Measurements from ENCODE around the gene TLR2. TPM values are rescaled to one million over a fixed set of nuclear protein-coding genes. Genes with fewer than 3 reads are reported as not detected.

Gene TLR2, protein sequence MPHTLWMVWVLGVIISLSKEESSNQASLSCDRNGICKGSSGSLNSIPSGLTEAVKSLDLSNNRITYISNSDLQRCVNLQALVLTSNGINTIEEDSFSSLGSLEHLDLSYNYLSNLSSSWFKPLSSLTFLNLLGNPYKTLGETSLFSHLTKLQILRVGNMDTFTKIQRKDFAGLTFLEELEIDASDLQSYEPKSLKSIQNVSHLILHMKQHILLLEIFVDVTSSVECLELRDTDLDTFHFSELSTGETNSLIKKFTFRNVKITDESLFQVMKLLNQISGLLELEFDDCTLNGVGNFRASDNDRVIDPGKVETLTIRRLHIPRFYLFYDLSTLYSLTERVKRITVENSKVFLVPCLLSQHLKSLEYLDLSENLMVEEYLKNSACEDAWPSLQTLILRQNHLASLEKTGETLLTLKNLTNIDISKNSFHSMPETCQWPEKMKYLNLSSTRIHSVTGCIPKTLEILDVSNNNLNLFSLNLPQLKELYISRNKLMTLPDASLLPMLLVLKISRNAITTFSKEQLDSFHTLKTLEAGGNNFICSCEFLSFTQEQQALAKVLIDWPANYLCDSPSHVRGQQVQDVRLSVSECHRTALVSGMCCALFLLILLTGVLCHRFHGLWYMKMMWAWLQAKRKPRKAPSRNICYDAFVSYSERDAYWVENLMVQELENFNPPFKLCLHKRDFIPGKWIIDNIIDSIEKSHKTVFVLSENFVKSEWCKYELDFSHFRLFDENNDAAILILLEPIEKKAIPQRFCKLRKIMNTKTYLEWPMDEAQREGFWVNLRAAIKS
- total RNA-seq (2022) (0.23 and 0.49 TPM in 2 replicates), Bru-seq, nascent RNA (percentile 22 among the genes with signal in this experiment), BruChase-seq, experiment 1, labeled RNA remaining after a 6-hour chase (percentile 25 among the genes with signal in this experiment), BruChase-seq, experiment 2, labeled RNA remaining after a 2-hour chase (percentile 28 among the genes with signal in this experiment)
- long read RNA-seq, partial matches to known transcripts = 0 of 1 reads
- long read RNA-seq, other reads (novel, unspliced or antisense) = 1 of 1 reads

DNA sequence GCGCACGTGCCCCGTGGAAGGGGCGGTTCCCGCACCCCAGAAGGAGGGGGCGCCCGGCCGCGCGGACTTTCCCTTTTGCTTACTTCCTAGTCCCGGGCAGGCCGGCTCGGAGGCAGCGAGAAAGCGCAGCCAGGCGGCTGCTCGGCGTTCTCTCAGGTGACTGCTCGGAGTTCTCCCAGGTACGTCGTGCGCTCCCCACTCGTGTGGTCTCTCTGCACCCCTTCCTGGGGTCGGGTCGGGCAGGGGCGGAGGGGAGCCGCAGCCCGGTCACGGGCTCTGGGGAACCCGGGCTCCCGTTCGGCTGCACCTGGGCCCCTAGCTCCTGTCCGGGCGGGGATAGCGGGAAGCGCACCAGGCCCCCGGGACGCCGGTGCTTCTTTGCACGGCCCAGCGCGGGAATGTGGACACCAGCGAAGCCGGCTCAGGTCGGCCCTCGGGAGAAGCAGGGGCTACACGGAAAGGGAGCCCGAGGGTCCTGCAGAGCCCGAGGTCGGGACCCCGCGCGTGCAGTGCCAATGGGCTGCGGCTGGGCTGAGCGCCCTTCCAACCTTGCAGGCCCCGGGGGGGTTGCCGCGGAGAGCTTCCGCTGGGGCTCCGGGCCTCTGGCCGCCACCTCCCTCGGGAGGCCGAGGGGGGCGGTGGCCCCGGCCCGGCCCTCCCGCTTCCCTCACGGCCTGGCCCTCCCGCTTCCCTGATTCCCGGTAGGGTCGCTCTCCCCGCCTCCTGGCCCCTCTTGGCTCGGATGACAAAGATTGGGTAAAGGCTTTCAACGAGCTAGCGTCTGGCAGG is at the start of gene TLR2:
TLR2 (plus strand) TSS at position 99 of the 789 bp plus-strand sequence. CDS start 18,628 bp downstream, outside the sequence.
- intact Hi-C loops (cut with micrococcal nuclease) = no loop called here
- no peaks in the 10 kb centered on the region for H3K36me3 Mint-ChIP-seq (ENCODE audit: insufficient read depth, unreplicated experiment)
- ChIA-PET CTCF (interaction anchor here (0.6 to 1.2 kb wide), 4 partner anchors 48 to 685 kb away, joined by 3 to 4 read pairs (median 4); no protein-coding TSS in a partner anchor), POLR2A (no interaction called here)
- BruUV-seq (replicated peaks) = no TSS peak
- peaks cover 10% of the 10 kb centered on the region for H3K9me3 Mint-ChIP-seq (ENCODE audit: unreplicated experiment)
- H3K27ac Mint-ChIP-seq (ENCODE audit: low read depth, unreplicated experiment) = no peak within 1 kb of the TSS
- H3K27me3 Mint-ChIP-seq (ENCODE audit: insufficient read depth, unreplicated experiment) = no peaks in the 10 kb centered on the region
- DNase-seq (ENCODE audit: unreplicated experiment) = no peak
- TF ChIP-seq, protein P1, sequence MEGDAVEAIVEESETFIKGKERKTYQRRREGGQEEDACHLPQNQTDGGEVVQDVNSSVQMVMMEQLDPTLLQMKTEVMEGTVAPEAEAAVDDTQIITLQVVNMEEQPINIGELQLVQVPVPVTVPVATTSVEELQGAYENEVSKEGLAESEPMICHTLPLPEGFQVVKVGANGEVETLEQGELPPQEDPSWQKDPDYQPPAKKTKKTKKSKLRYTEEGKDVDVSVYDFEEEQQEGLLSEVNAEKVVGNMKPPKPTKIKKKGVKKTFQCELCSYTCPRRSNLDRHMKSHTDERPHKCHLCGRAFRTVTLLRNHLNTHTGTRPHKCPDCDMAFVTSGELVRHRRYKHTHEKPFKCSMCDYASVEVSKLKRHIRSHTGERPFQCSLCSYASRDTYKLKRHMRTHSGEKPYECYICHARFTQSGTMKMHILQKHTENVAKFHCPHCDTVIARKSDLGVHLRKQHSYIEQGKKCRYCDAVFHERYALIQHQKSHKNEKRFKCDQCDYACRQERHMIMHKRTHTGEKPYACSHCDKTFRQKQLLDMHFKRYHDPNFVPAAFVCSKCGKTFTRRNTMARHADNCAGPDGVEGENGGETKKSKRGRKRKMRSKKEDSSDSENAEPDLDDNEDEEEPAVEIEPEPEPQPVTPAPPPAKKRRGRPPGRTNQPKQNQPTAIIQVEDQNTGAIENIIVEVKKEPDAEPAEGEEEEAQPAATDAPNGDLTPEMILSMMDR (IDR thresholded peaks at IDR 0.05; ENCODE audit: unreplicated experiment) = no peak
- peak within 1 kb of the TSS; percentile 24 for H3K4me3 Mint-ChIP-seq (ENCODE audit: unreplicated experiment)
- H3K4me1 Mint-ChIP-seq (ENCODE audit: insufficient read depth, unreplicated experiment) = no peaks in the 10 kb centered on the region

DNA sequence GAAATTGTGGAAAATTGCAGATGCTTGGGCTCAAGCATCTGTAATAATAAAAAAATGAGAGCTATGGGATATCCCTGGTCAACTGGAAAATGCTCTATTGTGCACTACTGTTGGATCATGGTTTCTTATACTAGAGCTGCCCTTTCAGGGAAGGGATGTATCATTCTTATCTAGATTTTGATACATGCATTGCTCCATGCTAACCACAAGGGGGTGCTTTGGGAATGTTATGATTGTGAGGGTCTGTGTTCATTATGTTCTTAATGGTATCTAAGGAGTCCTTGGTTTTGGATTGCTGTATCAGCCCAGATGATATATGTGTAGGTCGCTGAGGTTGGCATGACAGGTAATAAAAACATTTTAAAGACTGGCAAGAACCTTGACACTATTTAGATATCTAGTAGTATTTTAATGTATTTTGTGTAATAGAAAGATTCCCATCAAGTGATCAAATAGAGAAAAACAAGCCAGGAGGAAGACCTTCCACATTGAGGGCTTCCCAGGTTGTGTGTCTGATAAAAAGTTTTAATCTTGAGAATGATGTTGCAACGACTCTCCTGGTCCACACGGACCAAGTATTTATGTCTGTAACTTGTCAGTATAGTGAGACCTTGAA is 49.2 kb upstream of the TLR2 start:
- TF ChIP-seq, protein P1 (IDR thresholded peaks at IDR 0.05; ENCODE audit: unreplicated experiment) = peak; percentile 54
- H3K36me3 Mint-ChIP-seq (ENCODE audit: insufficient read depth, unreplicated experiment) = peaks cover 42% of the 10 kb centered on the region
- no peaks in the 10 kb centered on the region for H3K4me1 Mint-ChIP-seq (ENCODE audit: insufficient read depth, unreplicated experiment)
- no peaks in the 10 kb centered on the region for H3K27me3 Mint-ChIP-seq (ENCODE audit: insufficient read depth, unreplicated experiment)
- peak; percentile 63 for DNase-seq (ENCODE audit: unreplicated experiment)
- H3K27ac Mint-ChIP-seq (ENCODE audit: low read depth, unreplicated experiment) = no peak overlapping the region
- BruUV-seq (replicated peaks) = no TSS peak
- intact Hi-C loops (cut with micrococcal nuclease) = loop anchor here (1.0 to 10.0 kb wide), 2 partner anchors 115 to 680 kb away; no protein-coding TSS in a partner anchor
- H3K9me3 Mint-ChIP-seq (ENCODE audit: unreplicated experiment) = no peaks in the 10 kb centered on the region
- H3K4me3 Mint-ChIP-seq (ENCODE audit: unreplicated experiment) = no peak overlapping the region
- ChIA-PET POLR2A (interaction anchor here (0.5 to 2.1 kb wide), 5 partner anchors 21 to 386 kb away, joined by 3 to 7 read pairs (median 3); no protein-coding TSS in a partner anchor), CTCF (interaction anchor here (0.5 to 8.2 kb wide), 25 partner anchors 9 to 1047 kb away, joined by 3 to 175 read pairs (median 3); no protein-coding TSS in a partner anchor)

DNA sequence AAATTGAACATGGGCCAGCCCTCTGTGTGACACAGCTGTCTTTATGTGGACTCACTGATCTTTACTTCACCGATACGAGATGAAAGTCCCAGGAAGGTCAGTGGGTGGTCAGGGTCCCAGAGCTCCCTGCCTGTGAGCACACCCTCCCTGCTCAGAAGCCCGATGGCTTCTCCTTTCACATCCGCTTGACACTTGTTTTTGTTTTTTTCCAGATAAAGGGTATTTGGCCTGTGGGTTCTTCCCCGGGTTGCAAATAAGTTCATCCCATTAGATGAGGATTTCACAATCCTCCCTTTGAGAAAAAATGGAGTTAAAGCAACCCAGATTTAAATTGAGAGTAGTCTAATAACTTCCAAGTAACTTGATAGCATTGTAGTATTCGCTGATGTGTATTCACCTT is 48.2 kb upstream of the TLR2 start:
- intact Hi-C loops (cut with micrococcal nuclease) = loop anchor here (10.0 kb wide), 1 partner anchor 679 kb away; no protein-coding TSS in a partner anchor
- ChIA-PET CTCF (interaction anchor here (0.6 to 8.2 kb wide), 9 partner anchors 8 to 292 kb away, joined by 3 to 175 read pairs (median 11); partner anchors contain the start of gene TLR2), POLR2A (interaction anchor here (0.9 to 2.1 kb wide), 3 partner anchors 13 to 41 kb away, joined by 3 to 7 read pairs (median 3); no protein-coding TSS in a partner anchor)
- H3K36me3 Mint-ChIP-seq (ENCODE audit: insufficient read depth, unreplicated experiment) = peaks cover 41% of the 10 kb centered on the region
- TF ChIP-seq, protein P1 (IDR thresholded peaks at IDR 0.05; ENCODE audit: unreplicated experiment) = no peak
- no peak overlapping the region for H3K27ac Mint-ChIP-seq (ENCODE audit: low read depth, unreplicated experiment)
- no peaks in the 10 kb centered on the region for H3K9me3 Mint-ChIP-seq (ENCODE audit: unreplicated experiment)
- no peak overlapping the region for H3K4me3 Mint-ChIP-seq (ENCODE audit: unreplicated experiment)
- H3K4me1 Mint-ChIP-seq (ENCODE audit: insufficient read depth, unreplicated experiment) = no peaks in the 10 kb centered on the region
- BruUV-seq (replicated peaks) = no TSS peak
- no peaks in the 10 kb centered on the region for H3K27me3 Mint-ChIP-seq (ENCODE audit: insufficient read depth, unreplicated experiment)
- DNase-seq (ENCODE audit: unreplicated experiment) = no peak
